ENCODE data around the gene HSD17B3. TPM values are rescaled to one million over a fixed set of nuclear protein-coding genes. Genes with fewer than 3 reads are reported as not detected.

HSD17B3 gene
- total and polyA plus RNA-seq, 2 donors (not counting 3 experiments of a cell fraction or from before 2014, with no cell fraction given) = 0.46 TPM; not detected in 1

DNA sequence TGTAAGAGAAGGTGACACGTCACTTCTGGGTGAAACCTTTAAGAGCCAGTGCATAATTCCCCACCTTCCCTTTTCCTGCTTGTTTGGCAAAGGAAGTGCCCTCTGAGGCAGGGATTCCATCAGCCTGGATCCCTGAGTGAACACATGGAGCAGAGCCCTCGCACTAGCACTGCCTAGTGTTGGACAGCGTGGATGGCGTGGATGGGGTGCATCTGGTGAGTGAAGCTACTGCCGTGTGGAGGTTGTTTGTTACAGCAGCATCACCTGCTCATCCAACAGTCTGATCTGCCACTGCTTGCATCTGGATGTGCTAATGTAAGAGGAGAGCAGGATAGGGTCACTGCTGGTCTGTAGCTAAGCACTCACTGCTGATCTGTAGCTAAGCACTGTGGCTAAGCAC, 46.3 kb upstream of the HSD17B3 start:
- dilution Hi-C loops (cut with MboI; ENCODE audit: extremely low pct_ligation_motif_present, low sequenced_read_pairs) = no loop called here
- no peak for TF ChIP-seq JUN (IDR thresholded peaks at IDR 0.05; ENCODE audit: borderline replicate concordance, insufficient read depth, insufficient read length, low read depth)
- TF ChIP-seq, protein P1, sequence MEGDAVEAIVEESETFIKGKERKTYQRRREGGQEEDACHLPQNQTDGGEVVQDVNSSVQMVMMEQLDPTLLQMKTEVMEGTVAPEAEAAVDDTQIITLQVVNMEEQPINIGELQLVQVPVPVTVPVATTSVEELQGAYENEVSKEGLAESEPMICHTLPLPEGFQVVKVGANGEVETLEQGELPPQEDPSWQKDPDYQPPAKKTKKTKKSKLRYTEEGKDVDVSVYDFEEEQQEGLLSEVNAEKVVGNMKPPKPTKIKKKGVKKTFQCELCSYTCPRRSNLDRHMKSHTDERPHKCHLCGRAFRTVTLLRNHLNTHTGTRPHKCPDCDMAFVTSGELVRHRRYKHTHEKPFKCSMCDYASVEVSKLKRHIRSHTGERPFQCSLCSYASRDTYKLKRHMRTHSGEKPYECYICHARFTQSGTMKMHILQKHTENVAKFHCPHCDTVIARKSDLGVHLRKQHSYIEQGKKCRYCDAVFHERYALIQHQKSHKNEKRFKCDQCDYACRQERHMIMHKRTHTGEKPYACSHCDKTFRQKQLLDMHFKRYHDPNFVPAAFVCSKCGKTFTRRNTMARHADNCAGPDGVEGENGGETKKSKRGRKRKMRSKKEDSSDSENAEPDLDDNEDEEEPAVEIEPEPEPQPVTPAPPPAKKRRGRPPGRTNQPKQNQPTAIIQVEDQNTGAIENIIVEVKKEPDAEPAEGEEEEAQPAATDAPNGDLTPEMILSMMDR (IDR thresholded peaks at IDR 0.05; ENCODE audit: extremely low read depth in 1 of 2, insufficient read depth in 1 of 2, low read depth in 1 of 2, low read length in 2 of 2) = no peak
- TF ChIP-seq MYC (IDR thresholded peaks at IDR 0.05; ENCODE audit: low read depth, low read length) = no peak
- TF ChIP-seq POLR2AphosphoS5 (IDR thresholded peaks at IDR 0.05; ENCODE audit: insufficient read depth, low read depth, low read length) = no peak
- TF ChIP-seq, protein P2, sequence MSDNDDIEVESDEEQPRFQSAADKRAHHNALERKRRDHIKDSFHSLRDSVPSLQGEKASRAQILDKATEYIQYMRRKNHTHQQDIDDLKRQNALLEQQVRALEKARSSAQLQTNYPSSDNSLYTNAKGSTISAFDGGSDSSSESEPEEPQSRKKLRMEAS (IDR thresholded peaks at IDR 0.05; ENCODE audit: insufficient read depth, insufficient read length) = no peak
- no peak for TF ChIP-seq EZH2 (IDR thresholded peaks at IDR 0.05; ENCODE audit: borderline replicate concordance, low read depth, low read length, severe bottlenecking)
- no peak for TF ChIP-seq FOS (IDR thresholded peaks at IDR 0.05; ENCODE audit: borderline replicate concordance, insufficient read depth, low read length)
- TF ChIP-seq GATA2 (IDR thresholded peaks at IDR 0.05; ENCODE audit: insufficient read depth, insufficient read length, low read depth, low read length) = no peak
- no peak for TF ChIP-seq POLR2A (IDR thresholded peaks at IDR 0.05; ENCODE audit: low read depth, low read length)
- H3K27me3 ChIP-seq (ENCODE audit: control insufficient read depth in 2 of 2, insufficient read depth in 2 of 2, low read length in 2 of 2) = no peaks in the 10 kb centered on the region
- no peaks in the 10 kb centered on the region for H3K36me3 ChIP-seq (ENCODE audit: control insufficient read depth in 2 of 2, extremely low read depth in 1 of 2, insufficient read depth in 2 of 2, low read length in 2 of 2)
- peaks cover 11% of the 10 kb centered on the region for H3K4me1 ChIP-seq (ENCODE audit: control insufficient read depth, extremely low read depth, insufficient read depth, low read length)
- no peak overlapping the region for H3K27ac ChIP-seq (ENCODE audit: insufficient read depth, low read depth, low read length)
- no peaks in the 10 kb centered on the region for H3K9me1 ChIP-seq (replicated peaks; ENCODE audit: control insufficient read depth, extremely low read depth, insufficient read depth, low read length)
- no peaks in the 10 kb centered on the region for H3K9me3 ChIP-seq (replicated peaks; ENCODE audit: control insufficient read depth, insufficient read depth, low read length)
- CTCF ChIA-PET = no interaction called here
- POLR2A ChIA-PET = no interaction called here
- H4K20me1 ChIP-seq (replicated peaks; ENCODE audit: control insufficient read depth, extremely low read depth, insufficient read depth, low read length) = no peaks in the 10 kb centered on the region
- FAIRE-seq (no peak), DNase-seq (ENCODE audit: low read depth, low spot score) (no peak)
- no peak overlapping the region for H3K9ac ChIP-seq (replicated peaks; ENCODE audit: extremely low read depth, insufficient read depth, low read length)
- H3K4me2 ChIP-seq (ENCODE audit: insufficient read depth, low read length) = no peak overlapping the region
- no TSS peak for BruUV-seq (replicated peaks)
- H3K79me2 ChIP-seq (ENCODE audit: control insufficient read depth, insufficient read depth, low read length) = no peaks in the 10 kb centered on the region
- intact Hi-C loops (cut with micrococcal nuclease) = no loop called here
- H2AFZ ChIP-seq (ENCODE audit: low read depth, low read length) = no peak overlapping the region
- no peak overlapping the region for H3K4me3 ChIP-seq (replicated peaks in 1 of 3; ENCODE audit: insufficient read depth in 1 of 3, low read depth in 1 of 3, low read length in 3 of 3)

Measured in endothelial cell of umbilical vein (primary cell).